ENCODE measurements around the gene IL1RAPL1.
"Not testable (repeated sequence)": the region's sequence is repeated elsewhere in the genome, so short reads cannot be mapped to it uniquely, and the experiment has no call there.

IL1RAPL1 gene

GRCh38 chrX:28756647-28757046 lies 169.4 kb downstream of the IL1RAPL1 start:
- Histone ChIP-seq H3K36me3 (replicated peaks in 1 of 2; ENCODE audit: control insufficient read depth in 2 of 2, insufficient read depth in 2 of 2, low read length in 2 of 2) (no peaks in the 10 kb centered on the region), H4K91ac (ENCODE audit: low read depth, low read length, poor library complexity) (no peak overlapping the region)

GRCh38 chrX:28757290-28757689 lies 170.0 kb downstream of the IL1RAPL1 start:
- Histone ChIP-seq H3K36me3 (replicated peaks in 1 of 2; ENCODE audit: control insufficient read depth in 2 of 2, insufficient read depth in 2 of 2, low read length in 2 of 2) (no peaks in the 10 kb centered on the region), H3K14ac (ENCODE audit: low read length) (no peak overlapping the region), H3K79me1 (ENCODE audit: low read depth, low read length) (no peaks in the 10 kb centered on the region), H3K4me1 (ENCODE audit: control insufficient read depth in 2 of 2, insufficient read depth in 1 of 2, low read depth in 1 of 2, low read length in 2 of 2) (no peaks in the 10 kb centered on the region), H3K18ac (ENCODE audit: low read length) (no peak overlapping the region), H3K4me2 (ENCODE audit: insufficient read depth, low read length, poor library complexity, severe bottlenecking) (no peak overlapping the region), H2AFZ (ENCODE audit: low read length) (no peak overlapping the region), H4K8ac (ENCODE audit: low read depth, low read length) (no peak overlapping the region), H3K27me3 (ENCODE audit: control insufficient read depth in 3 of 3, insufficient read depth in 3 of 3, low read depth in 1 of 3, low read length in 3 of 3) (no peaks in the 10 kb centered on the region), H4K91ac (ENCODE audit: low read depth, low read length, poor library complexity) (no peak overlapping the region), H3K4ac (ENCODE audit: low read length) (no peak overlapping the region), H2BK12ac (ENCODE audit: low read length) (no peak overlapping the region), H2BK120ac (ENCODE audit: low read depth, low read length) (no peak overlapping the region), H3K27ac (replicated peaks; ENCODE audit: low read length) (no peak overlapping the region), H3K9ac (ENCODE audit: low read depth, low read length, poor library complexity) (no peak overlapping the region), H3K9me3 (replicated peaks in 1 of 2; ENCODE audit: control insufficient read depth in 2 of 2, insufficient read depth in 1 of 2, low read depth in 1 of 2, low read length in 2 of 2) (no peaks in the 10 kb centered on the region), H3K23ac (ENCODE audit: low read depth, low read length, poor library complexity) (no peak overlapping the region), H2AK5ac (ENCODE audit: low read depth, low read length) (no peak overlapping the region), H2BK15ac (ENCODE audit: low read length) (no peak overlapping the region), H3K4me3 (ENCODE audit: low read length in 2 of 2) (no peak overlapping the region), H2BK5ac (ENCODE audit: low read length) (no peak overlapping the region)
- no peak for DNase-seq (ENCODE audit: low spot score)
- WGBS, 2 donors (ENCODE audit: extremely low coverage in 2 of 2, insufficient read length in 2 of 2, insufficient replicate concordance in 1 of 2) = no CpG with 5 or more reads among the region's 2 CpGs

More at GRCh38 chrX:28756647-28757046, 169.4 kb downstream of the IL1RAPL1 start:
- Histone ChIP-seq H2AK5ac (ENCODE audit: low read depth, low read length) (no peak overlapping the region), H3K27ac (replicated peaks; ENCODE audit: low read length) (no peak overlapping the region), H3K23ac (ENCODE audit: low read depth, low read length, poor library complexity) (no peak overlapping the region), H4K8ac (ENCODE audit: low read depth, low read length) (no peak overlapping the region), H3K9ac (ENCODE audit: low read depth, low read length, poor library complexity) (no peak overlapping the region), H3K4ac (ENCODE audit: low read length) (no peak overlapping the region), H2BK120ac (ENCODE audit: low read depth, low read length) (no peak overlapping the region), H2BK15ac (ENCODE audit: low read length) (no peak overlapping the region), H3K18ac (ENCODE audit: low read length) (no peak overlapping the region), H2AFZ (ENCODE audit: low read length) (no peak overlapping the region), H3K4me2 (ENCODE audit: insufficient read depth, low read length, poor library complexity, severe bottlenecking) (no peak overlapping the region), H2BK5ac (ENCODE audit: low read length) (no peak overlapping the region), H3K79me1 (ENCODE audit: low read depth, low read length) (no peaks in the 10 kb centered on the region), H3K9me3 (replicated peaks in 1 of 2; ENCODE audit: control insufficient read depth in 2 of 2, insufficient read depth in 1 of 2, low read depth in 1 of 2, low read length in 2 of 2) (no peaks in the 10 kb centered on the region), H3K4me1 (ENCODE audit: control insufficient read depth in 2 of 2, insufficient read depth in 1 of 2, low read depth in 1 of 2, low read length in 2 of 2) (no peaks in the 10 kb centered on the region), H3K27me3 (ENCODE audit: control insufficient read depth in 3 of 3, insufficient read depth in 3 of 3, low read depth in 1 of 3, low read length in 3 of 3) (no peaks in the 10 kb centered on the region), H3K4me3 (ENCODE audit: low read length in 2 of 2) (no peak overlapping the region), H3K14ac (ENCODE audit: low read length) (no peak overlapping the region), H2BK12ac (ENCODE audit: low read length) (no peak overlapping the region)
- DNase-seq (ENCODE audit: low spot score) = no peak

GRCh38 chrX:28766561-28766960 lies 179.3 kb downstream of the IL1RAPL1 start:
- H3K79me1 ChIP-seq (ENCODE audit: low read depth, low read length); H2BK120ac ChIP-seq (ENCODE audit: low read depth, low read length); H3K4me1 ChIP-seq (ENCODE audit: control insufficient read depth in 2 of 2, insufficient read depth in 1 of 2, low read depth in 1 of 2, low read length in 2 of 2); H3K27ac ChIP-seq (replicated peaks; ENCODE audit: low read length); H3K4me3 ChIP-seq (ENCODE audit: low read length in 2 of 2); H2AFZ ChIP-seq (ENCODE audit: low read length); H3K4me2 ChIP-seq (ENCODE audit: insufficient read depth, low read length, poor library complexity, severe bottlenecking); H3K9ac ChIP-seq (ENCODE audit: low read depth, low read length, poor library complexity); H4K91ac ChIP-seq (ENCODE audit: low read depth, low read length, poor library complexity); H3K18ac ChIP-seq (ENCODE audit: low read length); H3K14ac ChIP-seq (ENCODE audit: low read length); H4K8ac ChIP-seq (ENCODE audit: low read depth, low read length); H3K9me3 ChIP-seq (replicated peaks in 1 of 2; ENCODE audit: control insufficient read depth in 2 of 2, insufficient read depth in 1 of 2, low read depth in 1 of 2, low read length in 2 of 2); H3K4ac ChIP-seq (ENCODE audit: low read length); H3K23ac ChIP-seq (ENCODE audit: low read depth, low read length, poor library complexity); H2AK5ac ChIP-seq (ENCODE audit: low read depth, low read length); DNase-seq (ENCODE audit: low spot score); H2BK5ac ChIP-seq (ENCODE audit: low read length); H3K27me3 ChIP-seq (ENCODE audit: control insufficient read depth in 3 of 3, insufficient read depth in 3 of 3, low read depth in 1 of 3, low read length in 3 of 3); H2BK15ac ChIP-seq (ENCODE audit: low read length); H2BK12ac ChIP-seq (ENCODE audit: low read length); H3K36me3 ChIP-seq (replicated peaks in 1 of 2; ENCODE audit: control insufficient read depth in 2 of 2, insufficient read depth in 2 of 2, low read length in 2 of 2): not testable (repeated sequence)
- WGBS, 2 donors (ENCODE audit: extremely low coverage in 2 of 2, insufficient read length in 2 of 2, insufficient replicate concordance in 1 of 2) = no CpG with 5 or more reads among the region's 2 CpGs

GRCh38 chrX:28773807-28774206 lies 186.6 kb downstream of the IL1RAPL1 start:
- no peaks in the 10 kb centered on the region for H3K79me1 ChIP-seq (ENCODE audit: low read depth, low read length)
- no peak overlapping the region for H2BK15ac ChIP-seq (ENCODE audit: low read length)
- H3K9ac ChIP-seq (ENCODE audit: low read depth, low read length, poor library complexity) = no peak overlapping the region
- H3K4me3 ChIP-seq (ENCODE audit: low read length in 2 of 2) = no peak overlapping the region
- no peak for DNase-seq (ENCODE audit: low spot score)
- H3K27ac ChIP-seq (replicated peaks; ENCODE audit: low read length) = no peak overlapping the region
- no peak overlapping the region for H2AK5ac ChIP-seq (ENCODE audit: low read depth, low read length)
- no peak overlapping the region for H2BK12ac ChIP-seq (ENCODE audit: low read length)
- no peak overlapping the region for H2AFZ ChIP-seq (ENCODE audit: low read length)
- H3K4me1 ChIP-seq (ENCODE audit: control insufficient read depth in 2 of 2, insufficient read depth in 1 of 2, low read depth in 1 of 2, low read length in 2 of 2) = no peaks in the 10 kb centered on the region
- H3K23ac ChIP-seq (ENCODE audit: low read depth, low read length, poor library complexity) = no peak overlapping the region
- H3K27me3 ChIP-seq (ENCODE audit: control insufficient read depth in 3 of 3, insufficient read depth in 3 of 3, low read depth in 1 of 3, low read length in 3 of 3) = no peaks in the 10 kb centered on the region
- H3K4ac ChIP-seq (ENCODE audit: low read length) = no peak overlapping the region
- no peak overlapping the region for H2BK5ac ChIP-seq (ENCODE audit: low read length)
- no peak overlapping the region for H3K4me2 ChIP-seq (ENCODE audit: insufficient read depth, low read length, poor library complexity, severe bottlenecking)
- no CpG with 5 or more reads among the region's 5 CpGs for WGBS, 2 donors (ENCODE audit: extremely low coverage in 2 of 2, insufficient read length in 2 of 2, insufficient replicate concordance in 1 of 2)
- H4K91ac ChIP-seq (ENCODE audit: low read depth, low read length, poor library complexity) = no peak overlapping the region
- H3K9me3 ChIP-seq (replicated peaks in 1 of 2; ENCODE audit: control insufficient read depth in 2 of 2, insufficient read depth in 1 of 2, low read depth in 1 of 2, low read length in 2 of 2) = no peaks in the 10 kb centered on the region
- no peak overlapping the region for H2BK120ac ChIP-seq (ENCODE audit: low read depth, low read length)
- no peak overlapping the region for H4K8ac ChIP-seq (ENCODE audit: low read depth, low read length)
- H3K14ac ChIP-seq (ENCODE audit: low read length) = no peak overlapping the region
- no peak overlapping the region for H3K18ac ChIP-seq (ENCODE audit: low read length)
- H3K36me3 ChIP-seq (replicated peaks in 1 of 2; ENCODE audit: control insufficient read depth in 2 of 2, insufficient read depth in 2 of 2, low read length in 2 of 2) = no peaks in the 10 kb centered on the region

Data from neuronal stem cell (in vitro differentiated cells).